NCI-H748 (cell line): ENCODE results near the gene HYKK.
"Not testable (repeated sequence)": the region's sequence is repeated elsewhere in the genome, so short reads cannot be mapped to it uniquely, and the experiment has no call there.

Source experiments
- DNase-seq: peaks from one replicate; lab custom pipeline; 2025; ENCODE audit not compliant: unreplicated experiment; lab: John Stamatoyannopoulos, UW

HYKK gene

DNA sequence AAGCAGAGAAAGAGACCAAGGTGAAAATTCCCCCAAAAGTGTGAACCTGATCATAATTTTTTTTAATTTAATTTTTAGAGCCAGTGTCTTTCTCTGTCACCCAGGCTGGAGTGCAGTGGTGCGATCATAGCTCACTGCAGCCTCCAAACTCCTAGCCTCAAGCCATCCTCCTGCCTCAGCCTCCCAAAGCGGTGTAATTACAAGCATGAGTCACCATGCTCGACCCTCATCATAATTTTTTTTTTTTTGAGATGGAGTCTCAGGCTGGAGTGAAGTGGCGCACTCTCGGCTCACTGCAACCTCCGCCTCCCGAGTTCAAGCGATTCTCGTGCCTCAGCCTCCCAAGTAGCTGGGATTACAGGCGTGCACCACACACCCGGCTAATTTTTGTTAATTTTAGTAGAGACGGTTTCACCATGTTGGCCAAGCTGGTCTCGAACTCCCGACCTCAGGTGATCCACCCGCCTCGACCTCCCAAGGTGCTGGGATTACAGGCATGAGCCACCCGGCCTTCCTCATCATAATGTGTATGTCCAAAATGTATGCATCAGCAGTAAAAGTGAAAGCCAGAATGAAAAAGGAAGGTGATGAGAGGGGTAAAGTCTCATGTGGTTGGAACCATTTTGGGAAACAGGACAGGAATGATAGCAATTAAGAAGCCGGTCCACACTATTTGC lies 32.2 kb downstream of the HYKK start:
- not testable (repeated sequence) for DNase-seq

DNA sequence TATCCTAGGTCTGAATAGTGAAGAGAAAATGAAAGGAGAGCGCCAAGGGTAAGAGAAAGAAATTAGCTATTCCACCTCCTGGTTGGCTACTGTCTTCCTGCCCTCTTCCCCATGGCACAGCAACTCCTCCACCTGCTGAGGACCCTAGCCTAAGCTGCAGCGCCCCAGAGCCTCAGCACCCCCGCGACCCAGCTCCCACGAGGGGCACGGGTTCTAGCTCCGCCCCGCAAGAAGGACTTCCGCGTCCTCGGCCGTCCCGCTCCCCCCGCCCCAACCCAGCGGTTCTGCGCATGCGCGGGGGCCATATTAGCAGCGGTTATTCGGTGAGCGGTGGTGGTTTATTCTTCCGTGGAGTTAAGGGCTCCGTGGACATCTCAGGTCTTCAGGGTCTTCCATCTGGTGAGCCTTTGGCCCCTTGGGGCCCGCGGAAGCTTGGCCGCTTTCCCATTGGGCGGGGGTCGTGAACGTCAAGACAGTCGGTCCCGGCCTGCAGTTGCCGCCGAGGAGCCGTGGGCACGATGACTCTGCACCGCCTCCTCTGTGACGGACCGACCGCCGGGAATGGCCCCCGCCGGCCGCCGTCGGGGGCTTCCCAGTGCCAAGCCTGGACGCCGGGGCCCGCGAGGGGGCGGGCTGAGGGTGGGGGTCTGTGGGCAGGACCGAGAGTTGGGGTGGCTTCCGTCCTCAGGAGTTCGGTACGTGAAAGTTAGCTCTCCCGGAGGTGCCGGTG lies 32.9 kb downstream of the HYKK start, which contains the start of gene PSMA4:
PSMA4 (plus strand) TSS at position 304 of the 730 bp plus-strand sequence. CDS start 1,484 bp downstream, outside the sequence.
- DNase-seq: peak; percentile 86

DNA sequence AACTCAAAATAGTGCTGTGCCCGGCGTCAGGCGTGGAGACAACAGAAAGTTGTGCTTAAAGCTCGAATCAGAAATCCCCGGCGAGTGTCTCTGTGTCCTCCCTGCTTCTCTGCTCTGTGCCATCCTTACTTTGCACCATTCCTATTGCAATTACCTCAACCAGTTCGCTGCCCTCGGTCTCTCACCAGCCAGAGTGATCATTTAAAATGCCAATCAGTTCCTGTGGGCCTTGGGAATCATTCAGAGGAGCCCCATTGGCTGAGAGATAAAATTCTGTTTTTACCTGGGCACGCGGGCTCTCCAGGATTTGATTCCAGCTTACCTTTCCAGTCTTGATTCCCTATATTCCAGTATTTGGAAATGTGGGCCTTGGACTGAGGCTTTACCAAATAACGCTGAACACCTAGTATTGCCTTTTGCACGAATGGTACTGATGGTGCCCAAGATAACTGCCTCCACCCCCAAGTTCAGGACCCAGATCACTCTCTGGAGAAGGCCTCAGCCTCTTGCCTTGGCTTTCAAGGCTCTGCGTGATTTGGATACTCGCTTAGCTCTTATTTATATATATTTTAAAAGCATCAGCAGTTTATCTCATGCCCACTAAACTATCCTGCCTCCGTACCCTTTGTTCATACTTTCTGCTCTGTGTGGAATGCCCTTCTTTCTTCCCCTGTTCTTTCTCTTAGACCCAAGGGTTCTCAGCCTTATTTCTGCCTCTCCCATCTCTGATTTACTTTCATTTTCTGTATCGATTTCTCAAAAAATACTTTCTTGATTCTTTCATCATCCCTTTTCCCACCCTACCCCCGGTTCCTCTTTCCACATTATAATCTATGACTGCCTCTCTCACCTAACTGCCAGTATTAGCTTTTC lies 33.7 kb downstream of the HYKK start:
- DNase-seq: no peak

DNA sequence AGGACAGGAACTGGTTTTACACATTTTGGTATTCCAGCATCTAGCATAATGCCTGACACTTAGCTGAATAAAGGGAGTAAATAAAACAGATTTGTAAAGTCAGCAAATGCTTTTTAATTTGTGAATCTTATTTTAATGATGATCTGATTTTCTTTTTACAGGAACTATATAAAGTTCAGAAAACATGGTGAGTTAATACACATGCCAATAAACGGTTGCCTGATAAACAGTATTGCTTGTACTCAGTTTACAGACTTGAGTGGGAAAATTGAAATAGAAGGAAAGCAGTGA lies 34.3 kb downstream of the HYKK start:
- DNase-seq: no peak

DNA sequence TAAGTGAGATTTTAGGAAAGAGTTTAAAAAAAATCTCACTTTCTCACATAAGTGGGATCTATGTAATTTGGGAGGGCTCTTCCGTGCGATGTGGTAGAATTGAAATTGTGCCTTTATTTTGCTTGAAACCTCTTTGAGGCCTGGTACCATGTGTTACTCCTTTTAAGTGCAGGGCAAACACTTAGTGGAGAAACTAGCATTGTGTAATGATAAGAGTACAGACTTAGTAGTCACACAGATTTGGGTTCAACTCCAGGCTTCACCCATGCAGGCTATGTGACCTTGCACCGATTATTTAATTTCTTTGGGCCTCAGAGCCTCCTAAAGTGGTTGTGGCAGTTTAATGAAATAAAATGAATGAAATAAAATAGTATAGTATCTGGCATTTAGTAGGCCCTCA lies 35.3 kb downstream of the HYKK start:
- no peak for DNase-seq

DNA sequence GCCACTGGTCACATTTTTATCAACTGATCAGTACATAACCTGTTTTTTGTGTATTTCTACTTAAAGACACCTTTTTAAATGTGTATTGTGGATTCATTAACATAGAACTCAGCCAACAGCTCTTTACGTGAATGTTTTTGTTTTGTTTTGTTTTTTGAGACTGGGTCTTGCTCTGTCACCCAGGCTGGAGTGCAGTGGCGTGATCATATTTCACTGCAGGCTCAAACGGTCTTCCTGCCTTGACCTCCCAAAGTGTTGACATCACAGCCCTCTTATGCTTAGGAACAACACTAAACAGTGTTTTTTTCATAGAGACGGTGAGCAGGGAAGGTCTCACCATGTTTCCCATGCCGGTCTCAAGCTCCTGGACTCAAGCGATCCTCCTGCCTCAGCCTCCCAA lies 42.8 kb downstream of the HYKK start:
- DNase-seq: no peak

DNA sequence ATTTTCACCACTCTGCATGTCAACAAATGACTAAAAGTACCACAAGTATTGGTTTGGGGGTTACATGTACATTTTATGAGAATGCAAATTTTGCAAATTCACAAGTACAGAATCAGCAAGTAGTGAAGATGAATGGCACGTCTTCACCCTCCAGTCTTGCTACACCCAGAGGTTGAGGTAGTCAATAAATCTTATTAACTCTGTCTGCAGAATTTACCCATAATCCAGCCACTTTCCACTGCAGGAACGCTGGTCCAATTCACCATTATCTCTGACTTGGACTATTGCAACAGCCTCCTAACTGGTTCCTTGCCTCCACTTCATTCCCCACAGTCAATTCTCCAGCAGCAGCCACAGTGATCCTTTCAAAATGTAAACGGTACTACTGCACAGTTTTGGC lies 43.4 kb downstream of the HYKK start:
- DNase-seq: no peak

DNA sequence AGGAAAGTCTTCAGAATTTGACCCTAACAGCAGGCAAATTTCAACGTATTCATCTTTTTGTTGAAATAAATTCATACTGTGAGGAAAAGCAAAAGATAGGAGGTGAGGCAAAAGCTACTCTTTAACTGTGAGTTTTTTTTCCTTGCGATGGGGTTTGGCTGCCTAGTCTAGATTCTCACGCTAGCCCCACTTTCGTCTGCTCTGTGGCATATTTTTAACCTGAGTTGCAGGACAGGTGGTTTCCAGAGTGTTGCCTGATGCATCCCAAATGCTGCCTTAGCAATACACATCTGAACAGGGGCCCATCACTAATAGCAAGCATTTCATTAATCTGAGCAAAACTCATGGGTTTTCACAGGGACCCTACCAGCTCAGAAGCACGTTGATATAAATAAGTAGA lies 44.5 kb downstream of the HYKK start:
- DNase-seq: no peak

DNA sequence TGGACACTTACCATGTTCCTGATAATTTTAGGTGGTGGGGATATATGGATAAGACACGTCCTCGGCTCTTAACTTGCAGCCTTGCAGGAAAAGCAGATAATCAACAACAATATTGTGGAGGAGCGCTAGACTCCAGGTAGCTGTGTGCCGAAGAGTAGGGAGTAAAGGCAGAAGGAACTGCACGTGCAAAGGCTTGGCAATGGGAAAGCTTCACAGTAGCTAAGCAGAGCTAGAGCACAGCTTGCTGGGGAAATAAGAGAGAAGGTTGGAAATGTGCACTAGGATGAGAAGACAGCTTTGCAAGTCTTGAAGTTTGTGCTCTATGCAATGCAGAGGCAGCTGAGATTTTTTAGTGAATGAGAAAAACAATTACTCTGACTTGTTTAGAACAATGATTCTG lies 45.2 kb downstream of the HYKK start:
- DNase-seq: no peak

DNA sequence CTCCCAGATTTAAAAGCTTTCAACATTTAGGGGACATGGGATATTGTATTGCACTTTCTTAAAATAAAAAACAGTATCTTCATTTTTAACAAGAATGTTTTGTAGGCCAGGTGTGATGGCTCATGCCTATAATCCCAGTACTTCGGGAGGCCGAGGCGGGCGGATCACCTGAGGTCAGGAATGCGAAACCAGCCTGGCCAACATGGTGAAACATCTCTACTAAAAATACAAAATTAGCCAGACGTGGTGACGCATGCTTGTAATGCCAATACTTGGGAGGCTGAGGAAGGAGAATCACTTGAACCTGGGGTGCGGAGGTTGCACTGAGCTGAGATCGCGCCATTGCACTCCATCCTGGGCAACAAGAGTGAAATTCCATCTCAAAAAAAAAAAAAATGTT lies 52.8 kb downstream of the HYKK start:
- not testable (repeated sequence) for DNase-seq

DNA sequence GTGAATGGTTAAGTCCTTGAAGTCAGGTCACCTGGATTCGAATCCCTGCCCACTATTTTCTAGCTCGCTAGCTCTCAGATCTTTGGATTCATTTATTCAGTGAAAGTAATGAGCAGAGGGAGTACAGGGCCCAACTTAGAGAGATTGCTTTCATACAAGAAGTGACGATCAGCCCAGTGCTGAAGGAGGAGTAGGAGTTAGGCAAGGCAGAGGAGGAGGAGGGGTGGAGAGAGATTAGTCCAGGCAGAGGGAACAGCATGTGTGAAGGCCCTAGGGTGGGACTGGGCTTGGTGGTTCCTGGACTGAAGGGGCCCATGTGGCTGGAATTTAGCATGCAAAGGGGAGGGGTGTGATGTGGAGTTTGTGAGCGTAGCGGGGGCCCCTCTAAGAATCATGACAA lies 54.1 kb downstream of the HYKK start:
- DNase-seq: no peak

DNA sequence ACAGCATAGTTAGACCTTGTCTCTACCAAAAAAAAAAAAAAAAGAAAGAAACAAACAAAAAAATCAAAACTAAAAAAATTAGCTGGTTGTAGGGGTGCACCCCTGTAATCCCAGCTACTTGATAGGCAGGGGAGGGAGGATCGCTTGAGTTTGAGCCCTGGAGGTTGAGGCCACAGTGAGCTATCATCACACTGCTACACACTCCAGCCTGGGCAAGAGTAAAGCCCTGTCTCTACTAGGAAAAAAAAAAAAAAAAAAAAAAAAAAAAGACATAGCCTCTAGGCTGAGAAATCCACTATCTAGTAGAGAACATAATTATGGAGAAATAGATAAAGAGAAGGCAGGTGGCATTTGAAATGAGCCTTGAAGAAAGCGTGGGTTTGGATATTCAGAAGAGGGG lies 55.7 kb downstream of the HYKK start:
- no peak for DNase-seq

DNA sequence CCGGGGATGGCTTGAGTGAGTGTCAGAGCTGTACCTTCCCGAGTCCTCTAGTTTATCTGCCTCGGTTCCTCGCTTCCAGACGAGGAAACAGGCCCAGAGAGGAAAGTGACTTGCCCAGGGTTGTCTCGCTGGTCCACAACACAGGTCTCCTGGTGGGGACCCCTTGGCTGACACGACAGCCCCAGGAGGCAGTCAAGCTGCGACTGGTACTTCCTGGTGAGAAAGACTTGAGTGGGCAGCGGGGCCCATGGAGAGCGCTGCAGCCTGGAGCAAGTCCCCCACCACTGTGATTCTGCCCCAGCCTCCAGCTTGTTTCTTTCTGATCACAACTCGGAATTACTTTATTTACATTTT lies 57.3 kb downstream of the HYKK start:
- DNase-seq: no peak

DNA sequence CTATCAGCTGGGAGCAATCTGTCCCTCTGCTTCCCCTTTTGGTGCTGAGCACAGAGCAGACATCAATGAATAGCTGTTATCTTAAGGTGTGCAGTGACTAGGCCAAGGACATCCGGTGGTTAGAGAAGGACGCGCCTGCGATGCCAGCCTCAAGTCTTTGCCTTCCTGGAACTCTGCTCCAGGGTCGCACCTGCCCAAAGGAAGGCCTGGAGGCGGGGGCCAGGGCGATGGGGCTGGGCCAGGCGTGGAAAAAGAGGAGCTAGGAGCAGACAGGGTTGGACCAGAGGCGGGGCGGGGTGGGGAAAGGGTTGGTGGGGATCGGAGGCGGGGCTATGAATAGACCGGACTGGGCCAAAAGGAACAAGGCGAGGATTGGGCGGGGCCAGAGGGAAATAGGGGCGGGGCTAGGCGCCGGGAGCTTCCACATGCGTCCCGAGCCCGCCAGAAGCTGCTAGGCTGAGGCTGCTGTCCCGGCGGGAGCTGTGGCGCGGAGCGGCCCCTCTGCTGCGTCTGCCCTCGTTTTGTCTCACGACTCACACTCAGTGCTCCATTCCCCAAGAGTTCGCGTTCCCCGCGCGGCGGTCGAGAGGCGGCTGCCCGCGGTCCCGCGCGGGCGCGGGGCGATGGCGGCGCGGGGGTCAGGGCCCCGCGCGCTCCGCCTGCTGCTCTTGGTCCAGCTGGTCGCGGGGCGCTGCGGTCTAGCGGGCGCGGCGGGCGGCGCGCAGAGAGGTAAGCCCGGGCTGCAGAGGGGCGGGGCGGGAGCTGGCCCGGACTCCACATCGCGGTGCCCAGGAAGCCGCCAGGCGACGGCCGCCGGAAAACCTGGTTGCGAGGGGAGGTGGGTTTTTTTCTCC lies 57.9 kb downstream of the HYKK start, which contains the start of gene CHRNA5:
CHRNA5 (plus strand) TSS at position 424 of the 854 bp plus-strand sequence; CDS start at position 624, 200 bp downstream.
- DNase-seq: peak; percentile 90

DNA sequence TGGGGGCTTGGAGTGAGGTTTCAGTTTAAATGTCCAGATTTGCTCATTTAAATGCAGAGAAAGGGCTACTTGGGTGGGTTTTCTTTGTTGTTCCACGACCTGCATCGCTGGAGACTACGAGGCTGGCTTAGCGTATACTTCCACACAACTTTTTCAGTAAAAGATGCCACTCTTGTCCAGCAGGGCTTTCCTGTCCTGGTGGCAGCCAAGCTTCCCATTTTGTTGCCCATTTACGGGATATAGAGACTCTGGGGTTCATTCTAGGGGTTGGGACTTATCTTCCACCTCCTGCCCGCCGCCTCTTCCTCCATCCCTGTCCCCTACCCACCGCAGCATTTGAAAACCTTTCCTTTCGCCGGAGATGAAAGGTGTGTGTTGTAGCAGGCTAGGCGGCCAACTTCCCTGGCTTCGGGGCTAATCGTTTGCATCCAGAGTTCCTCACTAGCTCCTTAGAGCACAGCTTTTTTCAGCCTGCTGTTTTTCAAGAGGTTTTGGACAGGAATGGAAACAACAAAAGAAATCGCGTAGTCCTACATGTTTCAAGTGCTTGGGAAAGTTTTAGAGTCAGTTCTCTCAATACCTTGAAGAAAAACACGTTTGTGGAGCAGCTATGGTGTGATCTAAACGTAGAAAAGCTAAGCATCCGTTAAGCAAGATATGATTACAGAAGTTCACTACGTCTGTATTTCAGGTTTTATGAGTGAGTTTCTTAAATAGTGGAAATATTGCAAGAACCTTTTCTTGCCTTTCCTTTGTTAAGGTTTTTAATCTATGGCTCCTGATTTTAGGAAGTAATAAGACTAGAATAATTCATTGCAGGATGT lies 58.8 kb downstream of the HYKK start:
- peak; percentile 54 for DNase-seq

DNA sequence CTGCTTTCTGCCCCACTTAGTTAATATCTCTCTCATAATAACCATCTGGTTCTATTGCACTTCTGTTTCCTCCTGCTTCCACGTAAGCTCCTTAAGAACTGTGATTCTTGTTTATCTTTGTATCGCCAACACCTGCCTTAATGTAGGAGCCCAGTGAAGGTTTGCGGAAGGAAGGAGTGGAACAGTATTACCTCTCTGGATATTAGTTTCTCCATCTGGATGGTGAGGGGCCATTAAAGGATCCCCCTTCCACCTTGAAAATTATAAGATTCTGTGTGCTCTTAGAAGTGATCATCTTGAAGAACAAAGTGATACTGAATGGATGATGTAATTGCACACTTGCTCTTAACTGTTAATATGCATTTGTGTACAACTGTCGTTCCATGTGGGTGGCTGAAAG lies 60.2 kb downstream of the HYKK start:
- DNase-seq: no peak

DNA sequence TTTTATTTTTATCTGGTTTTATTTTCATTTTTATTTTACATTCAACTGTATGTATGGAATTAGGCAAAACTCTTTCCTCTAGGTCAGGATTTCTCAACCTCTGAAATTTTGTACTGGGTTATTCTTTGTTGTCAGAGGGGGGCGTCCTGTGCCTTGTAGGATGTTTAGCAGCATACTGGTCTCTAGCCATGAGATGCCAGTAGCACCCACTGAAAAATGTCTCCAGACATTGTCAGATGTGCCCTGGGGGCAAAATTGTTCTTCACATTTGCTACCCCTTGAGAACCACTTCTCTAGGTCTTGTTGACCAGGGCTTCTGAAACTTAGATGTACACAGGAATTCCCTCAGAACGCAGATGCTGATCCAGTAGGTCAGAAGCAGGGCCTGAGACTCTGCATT lies 63.3 kb downstream of the HYKK start:
- DNase-seq: no peak

DNA sequence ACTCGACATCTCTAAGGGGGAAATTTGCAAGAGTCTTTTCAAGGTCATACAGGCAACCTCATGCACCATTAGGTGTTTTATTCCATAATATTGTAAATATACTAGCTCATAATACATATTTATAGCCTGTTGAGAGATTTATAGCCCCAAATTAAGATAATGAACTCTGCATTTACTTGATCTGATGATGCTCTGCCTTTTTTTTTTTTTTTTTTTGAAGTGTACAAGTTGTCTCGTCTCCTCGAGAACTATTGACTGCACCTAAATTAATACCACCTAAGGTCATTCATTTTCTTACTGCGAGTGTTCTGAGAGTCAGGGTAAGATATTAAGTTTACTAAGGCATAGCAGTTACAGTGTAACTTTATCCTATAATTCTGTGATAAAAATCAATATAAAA lies 64.0 kb downstream of the HYKK start:
- DNase-seq: no peak

DNA sequence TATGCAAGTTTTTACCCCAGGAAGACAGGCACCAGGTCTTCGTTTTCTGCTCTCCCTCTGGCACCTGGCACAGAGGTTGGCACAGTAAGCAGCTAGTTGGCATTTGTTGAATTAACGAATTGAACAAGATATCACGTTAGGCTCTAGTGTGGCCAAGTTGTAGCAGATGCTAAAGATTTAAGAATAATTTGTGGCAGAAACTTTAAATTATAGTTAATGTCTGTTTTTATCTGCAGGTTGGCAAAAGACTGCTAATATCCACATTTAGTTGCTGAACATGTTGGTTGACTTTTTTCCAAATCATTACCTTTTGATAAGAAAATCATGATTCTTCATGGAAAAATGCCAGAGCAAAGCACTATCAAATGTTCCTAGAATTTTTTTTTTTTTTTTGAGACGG lies 66.0 kb downstream of the HYKK start:
- no peak for DNase-seq

DNA sequence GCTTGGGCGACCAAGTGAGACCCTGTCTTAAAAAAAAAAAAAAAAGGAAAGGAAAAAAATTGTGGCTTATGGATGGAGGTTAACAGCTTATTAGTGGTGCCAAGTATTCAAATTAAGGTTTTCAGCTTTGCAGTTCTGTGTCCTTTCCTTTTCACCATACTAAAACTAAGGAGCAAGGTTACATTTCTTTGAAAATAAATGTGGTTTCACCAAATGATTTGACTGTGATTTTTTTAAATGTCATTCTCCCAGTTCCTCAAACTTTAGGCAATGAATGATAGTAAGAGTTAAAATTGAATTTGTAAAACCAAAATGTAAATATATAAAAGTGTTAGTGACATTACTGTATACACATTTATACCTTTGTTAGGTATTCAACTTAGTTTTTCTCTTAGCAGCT lies 67.6 kb downstream of the HYKK start:
- no peak for DNase-seq
